HCT116 (cell line): ENCODE data around the gene CKMT2. TPM values are rescaled to one million over a fixed set of nuclear protein-coding genes. Genes with fewer than 3 reads are reported as not detected.

Source experiments
- ATAC-seq: fragments of 200-7000 bp; cut with Tn5 transposase; 2 replicates; pipeline ENCODE4 v1.9.1; 2020; ENCODE audit warnings: mild to moderate bottlenecking, moderate library complexity
- BruUV-seq: library from RNA; stranded (reverse); fragments of 400-500 nt; replicated peaks from 2 replicates; lab custom pipeline; 2021; lab: Mats Ljungman, UMichigan
- CTCF ChIA-PET: fragments of 300-600 bp; sonication (Branson Sonifier 250); formaldehyde crosslinking; loops from one replicate; lab custom pipeline; 2021; ENCODE audit warnings: antibody characterized with exemption; lab: Charles Lee
- POLR2A ChIA-PET: fragments of 300-600, 350-600 bp; sonication (Branson Sonifier 250); formaldehyde crosslinking; loops from one replicate; lab custom pipeline; 2021; ENCODE audit warnings: antibody characterized with exemption; lab: Charles Lee
- RAD21 ChIA-PET, 2 experiments: fragments of 300-600 bp; sonication (Branson Sonifier 250); formaldehyde crosslinking; loops; one replicate each; lab custom pipeline; 2023; ENCODE audit warnings: low total read pairs in 2 of 2; ENCODE audit not compliant: uncharacterized antibody in 2 of 2, unreplicated experiment in 2 of 2, low non-redundant PET in 1 of 2; lab: Charles Lee
- DNase-seq: peaks from one replicate; pipeline ENCODE4 v3.0.0-alpha.2; 2010; ENCODE audit warnings: low read depth, low spot score
- H2AFZ ChIP-seq: fragments of 200-600 bp; shearing (Covaris generic), sonication (generic); 2 replicates; pipeline ENCODE4 v1.6.1; 2017; ENCODE audit warnings: low read depth, mixed run types, mixed read lengths, antibody characterized with exemption, low read length; ENCODE audit not compliant: poor library complexity, severe bottlenecking
- H3K27ac ChIP-seq: 2 replicates; pipeline ENCODE4 v1.5.1; 2012; ENCODE audit warnings: low read depth, low read length
- H3K27me3 ChIP-seq: fragments of 200-600 bp; sonication (generic); 2 replicates; pipeline ENCODE4 v1.6.1; 2016; ENCODE audit warnings: mixed run types, low read length, mixed read lengths; ENCODE audit not compliant: insufficient read depth
- H3K36me3 ChIP-seq, 2 experiments: fragments of 200-500 bp in 1 of 2; fragments of 200-600 bp in 1 of 2; sonication (Bioruptor generic) in 1 of 2; sonication (generic) in 1 of 2; 2 replicates each; pipeline versions ENCODE4 v1.5.1 to v1.6.1; 2014 to 2016; ENCODE audit warnings: low read length in 2 of 2, inconsistent platforms in 1 of 2, mixed read lengths in 1 of 2, mixed run types in 1 of 2; ENCODE audit not compliant: insufficient read depth in 2 of 2, control insufficient read depth in 1 of 2
- H3K4me1 ChIP-seq, 2 experiments: fragments of 200-600 bp in 1 of 2; sonication (generic) in 1 of 2; 2 replicates each; pipeline versions ENCODE4 v1.5.1 to v1.6.1; 2012 to 2017; ENCODE audit warnings: low read length in 2 of 2, inconsistent platforms in 1 of 2, mild to moderate bottlenecking in 1 of 2, mixed read lengths in 1 of 2, mixed run types in 1 of 2, moderate library complexity in 1 of 2; ENCODE audit not compliant: insufficient read depth in 2 of 2, control insufficient read depth in 1 of 2
- H3K4me2 ChIP-seq: fragments of 200-600 bp; sonication (generic); 2 replicates; pipeline ENCODE4 v1.6.1; 2017; ENCODE audit warnings: mixed run types, low read length, mixed read lengths
- H3K4me3 ChIP-seq, 2 experiments: fragments of 200-600 bp in 1 of 2; sonication (generic) in 1 of 2; replicated peaks in 1 of 2; 2 replicates each; pipeline ENCODE4 v1.5.1; 2011 to 2016; ENCODE audit warnings: low read length in 2 of 2, control low read depth in 1 of 2, low read depth in 1 of 2, mild to moderate bottlenecking in 1 of 2, mixed read lengths in 1 of 2, mixed run types in 1 of 2
- H3K79me2 ChIP-seq: fragments of 200-600 bp; sonication (generic); 2 replicates; pipeline ENCODE4 v1.6.1; 2017; ENCODE audit warnings: mild to moderate bottlenecking, mixed run types, low read length, moderate library complexity, mixed read lengths; ENCODE audit not compliant: insufficient read depth
- H3K9ac ChIP-seq: fragments of 200-600 bp; sonication (generic); 2 replicates; pipeline ENCODE4 v1.6.1; 2016; ENCODE audit warnings: low read length, mixed read lengths
- H3K9me2 ChIP-seq: fragments of 200-600 bp; sonication (generic), shearing (Covaris generic); 2 replicates; pipeline ENCODE4 v1.6.1; 2017; ENCODE audit warnings: mixed run types, mild to moderate bottlenecking, moderate library complexity; ENCODE audit not compliant: insufficient read depth
- H3K9me3 ChIP-seq, 2 experiments: fragments of 200-500 bp in 1 of 2; fragments of 200-600 bp in 1 of 2; sonication (Bioruptor generic) in 1 of 2; sonication (generic) in 1 of 2; 2 replicates each; pipeline ENCODE4 v1.6.1; 2014 to 2017; ENCODE audit warnings: low read length in 2 of 2, mixed read lengths in 2 of 2, inconsistent platforms in 1 of 2, low read depth in 1 of 2, mild to moderate bottlenecking in 1 of 2, mixed run types in 1 of 2, moderate library complexity in 1 of 2; ENCODE audit not compliant: control insufficient read depth in 1 of 2, insufficient read depth in 1 of 2
- H4K20me1 ChIP-seq: fragments of 200-600 bp; sonication (generic), shearing (Covaris generic); 2 replicates; pipeline ENCODE4 v1.6.1; 2017; ENCODE audit warnings: mixed run types, mild to moderate bottlenecking, moderate library complexity; ENCODE audit not compliant: insufficient read depth
- CBX3 ChIP-seq: IDR thresholded peaks from 2 replicates; pipeline ENCODE4 v1.6.1; 2012; ENCODE audit warnings: low read depth
- CEBPB ChIP-seq: IDR thresholded peaks from 2 replicates; pipeline ENCODE4 v1.6.1; 2012; ENCODE audit warnings: low read depth
- EGR1 ChIP-seq: IDR thresholded peaks from 2 replicates; pipeline ENCODE4 v1.6.1; 2012; ENCODE audit warnings: low read depth
- ELF1 ChIP-seq: IDR thresholded peaks from 2 replicates; pipeline ENCODE4 v1.6.1; 2012; ENCODE audit warnings: low read depth, borderline replicate concordance
- EZH2 ChIP-seq: fragments of 200-600 bp; sonication (generic); IDR thresholded peaks from 2 replicates; pipeline ENCODE4 v1.6.1; 2017; ENCODE audit warnings: antibody characterized with exemption, mixed run types
- EZH2phosphoT487 ChIP-seq: fragments of 200-600 bp; IDR thresholded peaks from 2 replicates; pipeline ENCODE4 v1.6.1; 2018; ENCODE audit warnings: antibody characterized with exemption, borderline replicate concordance
- JUND ChIP-seq: IDR thresholded peaks from 2 replicates; pipeline ENCODE4 v1.6.1; 2012
- POLR2A ChIP-seq: IDR thresholded peaks from 2 replicates; pipeline ENCODE4 v1.7.0; 2011; ENCODE audit warnings: borderline replicate concordance; ENCODE audit not compliant: insufficient read depth, insufficient read length; ENCODE audit errors: extremely low read depth
- RAD21 ChIP-seq: IDR thresholded peaks from 2 replicates; pipeline ENCODE4 v1.6.1; 2012; ENCODE audit warnings: low read depth, mild to moderate bottlenecking
- SP1 ChIP-seq: IDR thresholded peaks from 2 replicates; pipeline ENCODE4 v1.6.1; 2012; ENCODE audit warnings: low read depth
- TCF7L2 ChIP-seq: IDR thresholded peaks from 2 replicates; pipeline ENCODE4 v1.7.0; 2011; ENCODE audit warnings: borderline replicate concordance, inconsistent platforms; ENCODE audit not compliant: insufficient read depth, insufficient read length; ENCODE audit errors: extremely low read depth
- YY1 ChIP-seq: IDR thresholded peaks from 2 replicates; pipeline ENCODE4 v1.6.1; 2011; ENCODE audit warnings: low read length, low read depth, moderate library complexity, mild to moderate bottlenecking; ENCODE audit not compliant: insufficient replicate concordance; ENCODE audit errors: extremely low read depth
- ZFX ChIP-seq: fragments of 450-650 bp; IDR thresholded peaks from 2 replicates; pipeline ENCODE4 v1.6.1; 2017
- ZNF274 ChIP-seq: fragments of 200-500 bp; sonication (Bioruptor generic); IDR thresholded peaks from 2 replicates; pipeline ENCODE4 v1.6.1; 2014; ENCODE audit warnings: mild to moderate bottlenecking, low read depth, low read length, inconsistent platforms
- intact Hi-C: fragments of 100-400 bp; cut with micrococcal nuclease; formaldehyde crosslinking; loops from 2 replicates; pipeline ENCODE4 v1.10.0; 2022
- total RNA-seq: library from RNA; stranded (reverse); gene quantifications from one replicate; pipeline ENCODE4 v1.2.1, GENCODE V29; 2021; ENCODE audit not compliant: unreplicated experiment
- TF ChIP-seq, protein P1 (sequence below), 3 experiments: fragments of 200-600 bp in 1 of 3; sonication (generic) in 1 of 3; IDR thresholded peaks in 2 of 3; conservative IDR thresholded peaks in 1 of 3; 2 replicates each; pipeline ENCODE4 v1.5.1; 2012 to 2017; ENCODE audit warnings: low read depth in 2 of 3, low read length in 2 of 3, antibody characterized with exemption in 1 of 3, borderline replicate concordance in 1 of 3, control low read depth in 1 of 3, mild to moderate bottlenecking in 1 of 3, mixed read lengths in 1 of 3, mixed run types in 1 of 3, moderate library complexity in 1 of 3; ENCODE audit not compliant: insufficient read depth in 1 of 3
- TF ChIP-seq, protein P2 (sequence below): IDR thresholded peaks from 2 replicates; pipeline ENCODE4 v1.6.1; 2012; ENCODE audit warnings: low read depth
- TF ChIP-seq, protein P3 (sequence below): IDR thresholded peaks from 2 replicates; pipeline ENCODE4 v1.6.1; 2012
- TF ChIP-seq, protein P4 (sequence below): IDR thresholded peaks from 2 replicates; pipeline ENCODE4 v1.6.1; 2011; ENCODE audit warnings: mild to moderate bottlenecking, low read length, moderate library complexity; ENCODE audit not compliant: insufficient replicate concordance; ENCODE audit errors: extremely low read depth
- TF ChIP-seq, protein P5 (sequence below): IDR thresholded peaks from 2 replicates; pipeline ENCODE4 v1.6.1; 2012

The CKMT2 gene
- total RNA-seq, 1 experiment from 2014 or later = not detected

DNA sequence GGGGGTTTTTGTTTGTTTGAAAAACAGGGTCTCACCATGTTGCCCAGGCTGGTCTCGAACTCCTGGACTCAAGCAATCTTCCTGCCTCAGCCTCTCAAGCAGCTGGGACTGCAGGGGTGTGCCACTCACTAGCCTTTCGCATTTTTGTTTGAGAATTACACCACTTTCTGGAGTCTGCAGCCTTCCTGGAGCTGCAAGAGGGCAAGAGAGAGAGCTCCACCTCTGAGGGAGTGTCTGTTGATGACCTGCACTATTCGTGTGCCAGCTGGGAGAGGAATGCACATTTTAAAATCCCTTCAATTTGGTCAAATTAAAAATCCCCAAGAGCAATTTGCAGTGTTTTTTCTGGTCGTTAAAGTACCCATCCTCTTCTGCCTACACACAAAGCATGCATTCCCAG is 5.0 kb upstream of the CKMT2 start:
- ChIA-PET POLR2A (no interaction called here), RAD21 (no interaction called here), CTCF (no interaction called here)
- no peaks in the 10 kb centered on the region for H3K79me2 ChIP-seq
- H3K4me1 ChIP-seq = no peaks in the 10 kb centered on the region
- H3K9me2 ChIP-seq = no peaks in the 10 kb centered on the region
- intact Hi-C loops = no loop called here
- no peaks in the 10 kb centered on the region for H3K9me3 ChIP-seq
- no peak overlapping the region for H2AFZ ChIP-seq
- no peaks in the 10 kb centered on the region for H3K27me3 ChIP-seq
- TF ChIP-seq, protein P1, sequence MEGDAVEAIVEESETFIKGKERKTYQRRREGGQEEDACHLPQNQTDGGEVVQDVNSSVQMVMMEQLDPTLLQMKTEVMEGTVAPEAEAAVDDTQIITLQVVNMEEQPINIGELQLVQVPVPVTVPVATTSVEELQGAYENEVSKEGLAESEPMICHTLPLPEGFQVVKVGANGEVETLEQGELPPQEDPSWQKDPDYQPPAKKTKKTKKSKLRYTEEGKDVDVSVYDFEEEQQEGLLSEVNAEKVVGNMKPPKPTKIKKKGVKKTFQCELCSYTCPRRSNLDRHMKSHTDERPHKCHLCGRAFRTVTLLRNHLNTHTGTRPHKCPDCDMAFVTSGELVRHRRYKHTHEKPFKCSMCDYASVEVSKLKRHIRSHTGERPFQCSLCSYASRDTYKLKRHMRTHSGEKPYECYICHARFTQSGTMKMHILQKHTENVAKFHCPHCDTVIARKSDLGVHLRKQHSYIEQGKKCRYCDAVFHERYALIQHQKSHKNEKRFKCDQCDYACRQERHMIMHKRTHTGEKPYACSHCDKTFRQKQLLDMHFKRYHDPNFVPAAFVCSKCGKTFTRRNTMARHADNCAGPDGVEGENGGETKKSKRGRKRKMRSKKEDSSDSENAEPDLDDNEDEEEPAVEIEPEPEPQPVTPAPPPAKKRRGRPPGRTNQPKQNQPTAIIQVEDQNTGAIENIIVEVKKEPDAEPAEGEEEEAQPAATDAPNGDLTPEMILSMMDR (IDR thresholded peaks at IDR 0.05 in 2 of 3, conservative IDR thresholded peaks at IDR 0.05 in 1 of 3; ENCODE audit: borderline replicate concordance in 1 of 3, insufficient read depth in 1 of 3, low read depth in 2 of 3, low read length in 2 of 3) = no peak
- TF ChIP-seq ZFX (no peak), TCF7L2 (no peak), CEBPB (no peak), YY1 (no peak), POLR2A (no peak), SP1 (no peak), ELF1 (no peak), CBX3 (no peak), EZH2 (no peak), EGR1 (no peak), RAD21 (no peak), EZH2phosphoT487 (no peak), ZNF274 (no peak), JUND (no peak)
- TF ChIP-seq, protein P2, sequence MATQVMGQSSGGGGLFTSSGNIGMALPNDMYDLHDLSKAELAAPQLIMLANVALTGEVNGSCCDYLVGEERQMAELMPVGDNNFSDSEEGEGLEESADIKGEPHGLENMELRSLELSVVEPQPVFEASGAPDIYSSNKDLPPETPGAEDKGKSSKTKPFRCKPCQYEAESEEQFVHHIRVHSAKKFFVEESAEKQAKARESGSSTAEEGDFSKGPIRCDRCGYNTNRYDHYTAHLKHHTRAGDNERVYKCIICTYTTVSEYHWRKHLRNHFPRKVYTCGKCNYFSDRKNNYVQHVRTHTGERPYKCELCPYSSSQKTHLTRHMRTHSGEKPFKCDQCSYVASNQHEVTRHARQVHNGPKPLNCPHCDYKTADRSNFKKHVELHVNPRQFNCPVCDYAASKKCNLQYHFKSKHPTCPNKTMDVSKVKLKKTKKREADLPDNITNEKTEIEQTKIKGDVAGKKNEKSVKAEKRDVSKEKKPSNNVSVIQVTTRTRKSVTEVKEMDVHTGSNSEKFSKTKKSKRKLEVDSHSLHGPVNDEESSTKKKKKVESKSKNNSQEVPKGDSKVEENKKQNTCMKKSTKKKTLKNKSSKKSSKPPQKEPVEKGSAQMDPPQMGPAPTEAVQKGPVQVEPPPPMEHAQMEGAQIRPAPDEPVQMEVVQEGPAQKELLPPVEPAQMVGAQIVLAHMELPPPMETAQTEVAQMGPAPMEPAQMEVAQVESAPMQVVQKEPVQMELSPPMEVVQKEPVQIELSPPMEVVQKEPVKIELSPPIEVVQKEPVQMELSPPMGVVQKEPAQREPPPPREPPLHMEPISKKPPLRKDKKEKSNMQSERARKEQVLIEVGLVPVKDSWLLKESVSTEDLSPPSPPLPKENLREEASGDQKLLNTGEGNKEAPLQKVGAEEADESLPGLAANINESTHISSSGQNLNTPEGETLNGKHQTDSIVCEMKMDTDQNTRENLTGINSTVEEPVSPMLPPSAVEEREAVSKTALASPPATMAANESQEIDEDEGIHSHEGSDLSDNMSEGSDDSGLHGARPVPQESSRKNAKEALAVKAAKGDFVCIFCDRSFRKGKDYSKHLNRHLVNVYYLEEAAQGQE = no peak
- TF ChIP-seq, protein P3, sequence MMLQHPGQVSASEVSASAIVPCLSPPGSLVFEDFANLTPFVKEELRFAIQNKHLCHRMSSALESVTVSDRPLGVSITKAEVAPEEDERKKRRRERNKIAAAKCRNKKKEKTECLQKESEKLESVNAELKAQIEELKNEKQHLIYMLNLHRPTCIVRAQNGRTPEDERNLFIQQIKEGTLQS = no peak
- TF ChIP-seq, protein P4, sequence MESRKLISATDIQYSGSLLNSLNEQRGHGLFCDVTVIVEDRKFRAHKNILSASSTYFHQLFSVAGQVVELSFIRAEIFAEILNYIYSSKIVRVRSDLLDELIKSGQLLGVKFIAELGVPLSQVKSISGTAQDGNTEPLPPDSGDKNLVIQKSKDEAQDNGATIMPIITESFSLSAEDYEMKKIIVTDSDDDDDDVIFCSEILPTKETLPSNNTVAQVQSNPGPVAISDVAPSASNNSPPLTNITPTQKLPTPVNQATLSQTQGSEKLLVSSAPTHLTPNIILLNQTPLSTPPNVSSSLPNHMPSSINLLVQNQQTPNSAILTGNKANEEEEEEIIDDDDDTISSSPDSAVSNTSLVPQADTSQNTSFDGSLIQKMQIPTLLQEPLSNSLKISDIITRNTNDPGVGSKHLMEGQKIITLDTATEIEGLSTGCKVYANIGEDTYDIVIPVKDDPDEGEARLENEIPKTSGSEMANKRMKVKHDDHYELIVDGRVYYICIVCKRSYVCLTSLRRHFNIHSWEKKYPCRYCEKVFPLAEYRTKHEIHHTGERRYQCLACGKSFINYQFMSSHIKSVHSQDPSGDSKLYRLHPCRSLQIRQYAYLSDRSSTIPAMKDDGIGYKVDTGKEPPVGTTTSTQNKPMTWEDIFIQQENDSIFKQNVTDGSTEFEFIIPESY = no peak
- TF ChIP-seq, protein P5, sequence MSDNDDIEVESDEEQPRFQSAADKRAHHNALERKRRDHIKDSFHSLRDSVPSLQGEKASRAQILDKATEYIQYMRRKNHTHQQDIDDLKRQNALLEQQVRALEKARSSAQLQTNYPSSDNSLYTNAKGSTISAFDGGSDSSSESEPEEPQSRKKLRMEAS = no peak
- TF ChIP-seq, all 23 proteins: peak for 0
- no peaks in the 10 kb centered on the region for H3K36me3 ChIP-seq
- no TSS peak for BruUV-seq
- no peak overlapping the region for H3K27ac ChIP-seq
- no peak for ATAC-seq
- no peak for DNase-seq
- H3K4me2 ChIP-seq = no peak overlapping the region
- H3K9ac ChIP-seq = no peak overlapping the region
- no peaks in the 10 kb centered on the region for H4K20me1 ChIP-seq
- H3K4me3 ChIP-seq = no peak overlapping the region
